H1 (cell line): ENCODE results near the gene PLA2R1. TPM values are rescaled to one million over a fixed set of nuclear protein-coding genes. Genes with fewer than 3 reads are reported as not detected.

ENCODE experiments used
- CBX5 ChIP-seq: fragments of 300-800, 300-1000 bp; sonication (generic); IDR thresholded peaks from 2 replicates; pipeline ENCODE4 v1.7.1; 2016; ENCODE audit warnings: antibody characterized with exemption, low read length, low read depth
- SAP30 ChIP-seq: fragments of 300-600 bp; sonication (generic); IDR thresholded peaks from 2 replicates; pipeline ENCODE4 v1.7.1; 2012; ENCODE audit warnings: low read length, moderate library complexity, mild to moderate bottlenecking, inconsistent platforms; ENCODE audit not compliant: insufficient read depth, insufficient replicate concordance
- polyA plus RNA-seq, 7 experiments: library from polyadenylated mRNA; depleted of rRNA in 3 of 7; stranded (reverse) in 5 of 7; unstranded in 2 of 7; fragments of >200 nt in 5 of 7; fragments of 200-250 nt in 2 of 7; gene quantifications; 1 replicate in 5 of 7; 2 replicates in 1 of 7; 4 replicates in 1 of 7; pipeline versions ENCODE4 v1.2.1 to v1.2.3, GENCODE V29; 2011 to 2013; ENCODE audit warnings: missing spikeins in 2 of 7, mixed read lengths in 2 of 7
- total RNA-seq: library from RNA; stranded (reverse); fragmentation: NEBNext Ultra II Directional; extraction: Animal tissue kit (Norgen Biotek cat#: 25700); gene quantifications from 2 replicates; pipeline ENCODE4 v1.2.1, GENCODE V29; 2021

Gene PLA2R1
- total and polyA plus RNA-seq, 2 of the 8 experiments (the other 6 are each of a cell fraction or from before 2014, with no cell fraction given): 0.65 to 1.5 TPM

DNA sequence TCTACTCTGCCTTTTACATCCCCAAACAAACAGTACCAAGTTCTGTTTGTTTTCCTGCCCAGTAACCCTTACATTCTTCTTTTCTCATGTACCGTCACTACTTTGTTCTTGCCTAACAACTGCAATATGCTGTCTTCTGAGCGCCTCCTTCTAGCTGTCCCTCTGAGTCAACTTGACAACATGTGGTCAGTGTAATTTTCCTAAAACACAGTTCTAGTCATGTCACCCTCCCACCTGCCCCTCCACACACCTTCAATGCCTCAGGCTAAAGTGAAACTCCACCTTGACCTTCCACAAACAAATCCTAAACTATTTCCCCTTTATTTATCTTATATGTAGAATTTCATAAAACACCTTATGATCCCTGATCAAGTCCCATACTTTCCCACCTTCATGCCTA is 139.9 kb downstream of the PLA2R1 start (continued):
- TF ChIP-seq CBX5 (no peak), SAP30 (no peak)
